Esophagus squamous epithelium (tissue), 4 donors: ENCODE data around the gene C11orf52.

Experiments used
- POLR2A ChIP-seq, 4 donors: fragments of 450-650 bp; IDR thresholded peaks; one replicate each; pipeline ENCODE4 v1.6.1; 2017; ENCODE audit warnings: antibody characterized with exemption in 4 of 4, mild to moderate bottlenecking in 4 of 4, moderate library complexity in 3 of 4
- TF ChIP-seq, protein P1 (sequence below), 6 experiments: fragments of 450-650 bp in 4 of 6; fragments of 200-600 bp in 2 of 6; sonication (generic) in 2 of 6; IDR thresholded peaks; one replicate each; pipeline ENCODE4 v1.5.1; 2016 to 2019; ENCODE audit warnings: antibody characterized with exemption in 6 of 6, mild to moderate bottlenecking in 4 of 6, moderate library complexity in 4 of 6

DNA sequence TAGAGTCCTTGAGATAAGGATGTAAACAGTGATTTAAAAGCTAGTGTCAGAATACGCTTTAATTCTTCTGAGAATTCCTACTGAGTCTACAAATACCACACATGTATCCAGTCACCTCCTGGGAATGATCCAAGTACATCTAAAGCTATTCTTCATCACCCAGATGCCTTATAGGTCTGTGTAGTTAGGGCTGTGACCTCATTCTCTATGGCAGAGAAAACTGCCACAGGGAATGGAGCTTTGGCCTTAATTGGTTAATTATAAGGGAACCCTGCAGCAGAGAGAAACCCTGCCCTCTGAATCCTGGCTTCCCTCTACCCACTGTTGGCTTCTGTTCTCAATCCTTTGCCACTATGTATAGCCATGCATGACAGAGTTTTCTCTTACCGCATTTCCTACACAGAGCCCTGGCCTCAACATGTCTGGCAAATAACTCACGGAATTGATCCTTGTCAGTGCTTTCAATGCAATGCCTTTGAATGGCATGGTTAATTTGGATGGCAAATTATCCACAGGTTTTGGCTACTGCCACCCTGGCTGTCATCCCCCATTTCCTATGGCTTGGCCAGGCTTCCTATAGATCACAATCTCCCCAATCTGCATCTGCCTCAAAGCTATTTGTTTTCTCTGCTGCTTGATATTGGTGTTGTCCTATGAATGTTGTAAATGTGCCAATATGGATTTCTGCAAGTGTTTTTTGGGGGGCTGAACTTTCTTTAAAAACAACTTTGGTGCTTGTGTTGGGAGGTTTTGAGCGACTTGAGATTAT, 21.3 kb downstream of the C11orf52 start:
- TF ChIP-seq, protein P1, sequence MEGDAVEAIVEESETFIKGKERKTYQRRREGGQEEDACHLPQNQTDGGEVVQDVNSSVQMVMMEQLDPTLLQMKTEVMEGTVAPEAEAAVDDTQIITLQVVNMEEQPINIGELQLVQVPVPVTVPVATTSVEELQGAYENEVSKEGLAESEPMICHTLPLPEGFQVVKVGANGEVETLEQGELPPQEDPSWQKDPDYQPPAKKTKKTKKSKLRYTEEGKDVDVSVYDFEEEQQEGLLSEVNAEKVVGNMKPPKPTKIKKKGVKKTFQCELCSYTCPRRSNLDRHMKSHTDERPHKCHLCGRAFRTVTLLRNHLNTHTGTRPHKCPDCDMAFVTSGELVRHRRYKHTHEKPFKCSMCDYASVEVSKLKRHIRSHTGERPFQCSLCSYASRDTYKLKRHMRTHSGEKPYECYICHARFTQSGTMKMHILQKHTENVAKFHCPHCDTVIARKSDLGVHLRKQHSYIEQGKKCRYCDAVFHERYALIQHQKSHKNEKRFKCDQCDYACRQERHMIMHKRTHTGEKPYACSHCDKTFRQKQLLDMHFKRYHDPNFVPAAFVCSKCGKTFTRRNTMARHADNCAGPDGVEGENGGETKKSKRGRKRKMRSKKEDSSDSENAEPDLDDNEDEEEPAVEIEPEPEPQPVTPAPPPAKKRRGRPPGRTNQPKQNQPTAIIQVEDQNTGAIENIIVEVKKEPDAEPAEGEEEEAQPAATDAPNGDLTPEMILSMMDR (IDR thresholded peaks at IDR 0.05) = no peak
- TF ChIP-seq POLR2A (IDR thresholded peaks at IDR 0.05) = no peak
